ENCODE results near the gene CEP83. TPM values are rescaled to one million over a fixed set of nuclear protein-coding genes. Genes with fewer than 3 reads are reported as not detected.

Gene CEP83
- total and polyA plus RNA-seq, 2 donors (not counting 1 experiment from before 2014, with no cell fraction given): 7.8 to 13.5 TPM

- no peak for DNase-seq (ENCODE audit: low read depth in 2 of 2)
- H3K27ac ChIP-seq (ENCODE audit: insufficient read depth, low read length): peak overlapping the region; percentile 76
Measured at GRCh38 chr12:94263011-94263811, 196.5 kb downstream of the CEP83 start.

DNA sequence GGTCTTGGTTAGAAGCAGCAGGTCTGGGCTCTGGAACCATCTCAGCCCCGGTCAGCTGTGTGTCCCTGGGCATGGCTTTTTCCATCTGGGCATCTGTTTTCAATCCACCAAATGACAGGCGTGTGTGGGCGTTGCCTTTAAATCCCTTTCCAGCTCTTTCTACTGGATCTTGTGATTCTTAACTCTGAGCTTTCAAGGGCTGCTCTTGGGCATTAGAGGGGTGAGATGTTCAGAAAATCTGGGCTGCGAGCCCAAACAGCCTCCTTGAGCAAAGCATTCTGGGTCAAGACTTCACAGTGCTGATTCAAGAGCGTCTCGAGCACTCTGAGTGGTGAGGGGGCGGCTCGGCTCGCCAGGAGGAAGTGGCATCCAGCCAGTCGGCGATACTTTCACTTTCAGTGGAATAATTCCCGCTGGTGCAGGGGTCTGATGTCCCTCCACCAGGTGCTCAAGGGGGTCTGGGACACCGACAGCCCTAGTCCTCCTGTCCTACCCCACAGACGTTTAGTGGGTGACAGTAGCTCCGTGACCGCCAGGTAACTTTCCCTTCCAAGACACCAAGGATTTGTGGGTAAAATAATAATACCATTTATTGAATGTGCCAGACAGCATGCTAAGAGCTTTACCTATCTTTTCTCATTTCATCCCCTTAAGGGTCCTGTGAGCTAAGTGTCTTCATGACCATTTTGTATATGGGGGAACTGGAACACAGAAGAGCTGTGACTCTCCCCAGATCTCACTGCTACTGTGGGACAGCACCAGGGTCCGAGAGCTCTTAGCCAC is 197.2 kb downstream of the CEP83 start:
- DNase-seq (ENCODE audit: low read depth in 2 of 2): peak; percentile 95 to 99
- Histone ChIP-seq H3K9me3 (ENCODE audit: control insufficient read depth, insufficient read depth, low read depth, low read length) (no peaks in the 10 kb centered on the region), H3K27ac (ENCODE audit: insufficient read depth, low read length) (peak overlapping the region; percentile 76), H4K20me1 (ENCODE audit: control insufficient read depth, extremely low read depth, insufficient read depth, low read length) (no peaks in the 10 kb centered on the region), H3K9ac (ENCODE audit: insufficient read depth, low read length) (peak overlapping the region; percentile 45), H3K79me2 (ENCODE audit: control insufficient read depth, insufficient read depth, low read length) (no peaks in the 10 kb centered on the region), H3K36me3 (ENCODE audit: control insufficient read depth, insufficient read depth, low read length) (no peaks in the 10 kb centered on the region), H3K4me2 (ENCODE audit: extremely low read depth, insufficient read depth, low read length) (peak overlapping the region; percentile 98), H3K4me1 (ENCODE audit: control insufficient read depth, extremely low read depth, insufficient read depth, low read length) (peaks cover 25% of the 10 kb centered on the region), H3K27me3 (ENCODE audit: control insufficient read depth, insufficient read depth, low read length) (no peaks in the 10 kb centered on the region), H3K4me3 (replicated peaks in 1 of 4; ENCODE audit: control extremely low read depth in 1 of 4, insufficient read depth in 1 of 4, low read depth in 3 of 4, low read length in 4 of 4) (peak overlapping the region; percentile 63 to 75 (median 64)), H2AFZ (ENCODE audit: low read length) (peak overlapping the region; percentile 80)
- TF ChIP-seq, protein P1, sequence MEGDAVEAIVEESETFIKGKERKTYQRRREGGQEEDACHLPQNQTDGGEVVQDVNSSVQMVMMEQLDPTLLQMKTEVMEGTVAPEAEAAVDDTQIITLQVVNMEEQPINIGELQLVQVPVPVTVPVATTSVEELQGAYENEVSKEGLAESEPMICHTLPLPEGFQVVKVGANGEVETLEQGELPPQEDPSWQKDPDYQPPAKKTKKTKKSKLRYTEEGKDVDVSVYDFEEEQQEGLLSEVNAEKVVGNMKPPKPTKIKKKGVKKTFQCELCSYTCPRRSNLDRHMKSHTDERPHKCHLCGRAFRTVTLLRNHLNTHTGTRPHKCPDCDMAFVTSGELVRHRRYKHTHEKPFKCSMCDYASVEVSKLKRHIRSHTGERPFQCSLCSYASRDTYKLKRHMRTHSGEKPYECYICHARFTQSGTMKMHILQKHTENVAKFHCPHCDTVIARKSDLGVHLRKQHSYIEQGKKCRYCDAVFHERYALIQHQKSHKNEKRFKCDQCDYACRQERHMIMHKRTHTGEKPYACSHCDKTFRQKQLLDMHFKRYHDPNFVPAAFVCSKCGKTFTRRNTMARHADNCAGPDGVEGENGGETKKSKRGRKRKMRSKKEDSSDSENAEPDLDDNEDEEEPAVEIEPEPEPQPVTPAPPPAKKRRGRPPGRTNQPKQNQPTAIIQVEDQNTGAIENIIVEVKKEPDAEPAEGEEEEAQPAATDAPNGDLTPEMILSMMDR (conservative IDR thresholded peaks at IDR 0.05 in 1 of 2, IDR thresholded peaks at IDR 0.05 in 1 of 2; ENCODE audit: low read depth in 1 of 2, low read length in 2 of 2): no peak
- TF ChIP-seq EZH2 (IDR thresholded peaks at IDR 0.05; ENCODE audit: low read length, missing control alignments): no peak

More at GRCh38 chr12:94263011-94263811, 196.5 kb downstream of the CEP83 start:
- TF ChIP-seq, protein P1 (conservative IDR thresholded peaks at IDR 0.05 in 1 of 2, IDR thresholded peaks at IDR 0.05 in 1 of 2; ENCODE audit: low read depth in 1 of 2, low read length in 2 of 2): no peak
- no peak for TF ChIP-seq EZH2 (IDR thresholded peaks at IDR 0.05; ENCODE audit: low read length, missing control alignments)
- no peaks in the 10 kb centered on the region for H3K9me3 ChIP-seq (ENCODE audit: control insufficient read depth, insufficient read depth, low read depth, low read length)
- H2AFZ ChIP-seq (ENCODE audit: low read length): peak overlapping the region; percentile 80
- peak overlapping the region; percentile 63 to 75 (median 64) for H3K4me3 ChIP-seq (replicated peaks in 1 of 4; ENCODE audit: control extremely low read depth in 1 of 4, insufficient read depth in 1 of 4, low read depth in 3 of 4, low read length in 4 of 4)
- H3K27me3 ChIP-seq (ENCODE audit: control insufficient read depth, insufficient read depth, low read length): no peaks in the 10 kb centered on the region
- H4K20me1 ChIP-seq (ENCODE audit: control insufficient read depth, extremely low read depth, insufficient read depth, low read length): no peaks in the 10 kb centered on the region
- peak overlapping the region; percentile 98 for H3K4me2 ChIP-seq (ENCODE audit: extremely low read depth, insufficient read depth, low read length)
- no peaks in the 10 kb centered on the region for H3K36me3 ChIP-seq (ENCODE audit: control insufficient read depth, insufficient read depth, low read length)
- no peak overlapping the region for H3K9ac ChIP-seq (ENCODE audit: insufficient read depth, low read length)
- peaks cover 32% of the 10 kb centered on the region for H3K4me1 ChIP-seq (ENCODE audit: control insufficient read depth, extremely low read depth, insufficient read depth, low read length)
- H3K79me2 ChIP-seq (ENCODE audit: control insufficient read depth, insufficient read depth, low read length): no peaks in the 10 kb centered on the region

DNA sequence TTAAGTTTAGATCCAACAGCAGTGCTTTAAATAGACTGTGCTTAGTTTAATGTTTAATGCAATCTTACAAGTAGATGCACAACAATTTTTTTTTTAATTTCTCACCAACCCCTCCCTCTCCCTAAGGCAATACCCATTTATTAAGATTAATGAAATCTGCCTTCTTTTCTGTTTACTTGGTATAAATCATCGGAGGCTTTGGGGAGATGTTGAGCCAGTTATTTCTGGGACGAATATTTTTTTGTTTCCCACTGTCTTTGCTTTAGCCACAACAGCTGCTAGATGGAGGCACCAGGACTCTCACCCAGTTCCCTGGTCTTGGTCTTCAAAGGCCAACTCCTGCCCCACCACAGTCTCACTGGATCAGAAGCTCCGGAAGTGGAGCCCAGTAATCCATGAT is 197.9 kb downstream of the CEP83 start:
- Histone ChIP-seq H3K9ac (ENCODE audit: insufficient read depth, low read length) (no peak overlapping the region), H3K79me2 (ENCODE audit: control insufficient read depth, insufficient read depth, low read length) (no peaks in the 10 kb centered on the region), H4K20me1 (ENCODE audit: control insufficient read depth, extremely low read depth, insufficient read depth, low read length) (no peaks in the 10 kb centered on the region), H3K27ac (ENCODE audit: insufficient read depth, low read length) (peak overlapping the region; percentile 76), H3K9me3 (ENCODE audit: control insufficient read depth, insufficient read depth, low read depth, low read length) (no peaks in the 10 kb centered on the region), H3K4me3 (replicated peaks in 1 of 4; ENCODE audit: control extremely low read depth in 1 of 4, insufficient read depth in 1 of 4, low read depth in 3 of 4, low read length in 4 of 4) (peak overlapping the region; percentile 1 to 75 (median 46)), H3K4me1 (ENCODE audit: control insufficient read depth, extremely low read depth, insufficient read depth, low read length) (peaks cover 24% of the 10 kb centered on the region), H3K4me2 (ENCODE audit: extremely low read depth, insufficient read depth, low read length) (peak overlapping the region; percentile 98), H3K36me3 (ENCODE audit: control insufficient read depth, insufficient read depth, low read length) (no peaks in the 10 kb centered on the region), H2AFZ (ENCODE audit: low read length) (peak overlapping the region; percentile 42), H3K27me3 (ENCODE audit: control insufficient read depth, insufficient read depth, low read length) (no peaks in the 10 kb centered on the region)
- no peak for TF ChIP-seq EZH2 (IDR thresholded peaks at IDR 0.05; ENCODE audit: low read length, missing control alignments)
- TF ChIP-seq, protein P1 (conservative IDR thresholded peaks at IDR 0.05 in 1 of 2, IDR thresholded peaks at IDR 0.05 in 1 of 2; ENCODE audit: low read depth in 1 of 2, low read length in 2 of 2): no peak
- no peak for DNase-seq (ENCODE audit: low read depth in 2 of 2)

Measured in fibroblast of lung (primary cell).